ENCODE measurements around the gene HMCES. TPM values are rescaled to one million over a fixed set of nuclear protein-coding genes. Genes with fewer than 3 reads are reported as not detected.

HMCES gene
- total and polyA plus RNA-seq, 2 of the 13 experiments (the other 11 are each of a cell fraction or from before 2014, with no cell fraction given): 16.1 to 37.5 TPM

DNA sequence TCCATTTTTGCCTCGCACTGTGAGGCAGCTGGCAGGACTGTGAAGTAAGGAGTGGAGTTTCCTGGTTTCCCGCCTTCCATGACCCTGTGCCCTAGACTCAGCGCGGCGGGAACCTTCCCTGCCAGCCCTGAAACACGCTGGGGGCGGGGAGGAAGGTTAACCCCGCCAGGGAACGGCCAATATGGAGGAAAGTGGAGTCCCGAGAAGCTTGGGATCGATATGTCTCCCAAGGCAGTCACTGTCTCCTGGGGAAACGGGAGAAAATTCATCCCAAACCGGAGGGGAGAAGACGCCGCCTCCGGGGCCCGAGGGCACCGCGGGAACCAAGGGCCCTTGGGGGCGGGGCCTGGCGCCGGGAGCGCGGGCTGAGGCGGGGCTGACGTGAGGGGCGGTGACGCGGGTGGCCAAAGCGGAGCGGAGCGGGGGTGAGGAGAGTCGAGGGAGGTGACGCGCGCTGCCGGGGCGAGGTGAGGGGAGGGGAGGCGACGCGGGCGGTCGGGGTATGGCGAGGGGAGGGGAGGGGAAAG, at the start of gene HMCES (continued):
- TF ChIP-seq ZSCAN29 (CRISPR knock-in tag; conservative IDR thresholded peaks at IDR 0.05) (peak; percentile 41; the same call in 1 of the 2 replicates), MBD4 (IDR thresholded peaks at IDR 0.05; ENCODE audit: borderline replicate concordance, low read length) (no peak), ZNF556 (CRISPR knock-in tag; IDR thresholded peaks at IDR 0.05; ENCODE audit: borderline replicate concordance) (peak; percentile 58; the same call in 1 of the 2 replicates), ZNF543 (CRISPR knock-in tag; IDR thresholded peaks at IDR 0.05) (no peak), KAT7 (CRISPR knock-in tag; IDR thresholded peaks at IDR 0.05; ENCODE audit: borderline replicate concordance) (no peak; the same call in 1 of the 2 replicates), CBFB (CRISPR knock-in tag; IDR thresholded peaks at IDR 0.05) (0 out of 2 replicates have a peak, but pooled peaks have one; percentile 10), NCOA1 (CRISPR knock-in tag; IDR thresholded peaks at IDR 0.05) (no peak), U2AF1 (optimal IDR thresholded peaks at IDR 0.05; ENCODE audit: low read depth, low read length) (no peak), ZNF746 (CRISPR knock-in tag; IDR thresholded peaks at IDR 0.05) (peak; percentile 82), ZBTB33 (CRISPR knock-in tag; IDR thresholded peaks at IDR 0.05) (peak; percentile 54; the same call in 1 of the 2 replicates), ARID3A (IDR thresholded peaks at IDR 0.05; ENCODE audit: low read depth, low read length) (no peak), ZNF205 (CRISPR knock-in tag; IDR thresholded peaks at IDR 0.05) (no peak), MAFF (IDR thresholded peaks at IDR 0.05; ENCODE audit: low read depth, low read length) (no peak), GATA4 (IDR thresholded peaks at IDR 0.05; ENCODE audit: borderline replicate concordance, low read depth) (no peak)
- TF ChIP-seq, protein P1, sequence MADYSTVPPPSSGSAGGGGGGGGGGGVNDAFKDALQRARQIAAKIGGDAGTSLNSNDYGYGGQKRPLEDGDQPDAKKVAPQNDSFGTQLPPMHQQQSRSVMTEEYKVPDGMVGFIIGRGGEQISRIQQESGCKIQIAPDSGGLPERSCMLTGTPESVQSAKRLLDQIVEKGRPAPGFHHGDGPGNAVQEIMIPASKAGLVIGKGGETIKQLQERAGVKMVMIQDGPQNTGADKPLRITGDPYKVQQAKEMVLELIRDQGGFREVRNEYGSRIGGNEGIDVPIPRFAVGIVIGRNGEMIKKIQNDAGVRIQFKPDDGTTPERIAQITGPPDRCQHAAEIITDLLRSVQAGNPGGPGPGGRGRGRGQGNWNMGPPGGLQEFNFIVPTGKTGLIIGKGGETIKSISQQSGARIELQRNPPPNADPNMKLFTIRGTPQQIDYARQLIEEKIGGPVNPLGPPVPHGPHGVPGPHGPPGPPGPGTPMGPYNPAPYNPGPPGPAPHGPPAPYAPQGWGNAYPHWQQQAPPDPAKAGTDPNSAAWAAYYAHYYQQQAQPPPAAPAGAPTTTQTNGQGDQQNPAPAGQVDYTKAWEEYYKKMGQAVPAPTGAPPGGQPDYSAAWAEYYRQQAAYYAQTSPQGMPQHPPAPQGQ (CRISPR knock-in tag; IDR thresholded peaks at IDR 0.05; ENCODE audit: borderline replicate concordance): no peak
- TF ChIP-seq, protein P2, sequence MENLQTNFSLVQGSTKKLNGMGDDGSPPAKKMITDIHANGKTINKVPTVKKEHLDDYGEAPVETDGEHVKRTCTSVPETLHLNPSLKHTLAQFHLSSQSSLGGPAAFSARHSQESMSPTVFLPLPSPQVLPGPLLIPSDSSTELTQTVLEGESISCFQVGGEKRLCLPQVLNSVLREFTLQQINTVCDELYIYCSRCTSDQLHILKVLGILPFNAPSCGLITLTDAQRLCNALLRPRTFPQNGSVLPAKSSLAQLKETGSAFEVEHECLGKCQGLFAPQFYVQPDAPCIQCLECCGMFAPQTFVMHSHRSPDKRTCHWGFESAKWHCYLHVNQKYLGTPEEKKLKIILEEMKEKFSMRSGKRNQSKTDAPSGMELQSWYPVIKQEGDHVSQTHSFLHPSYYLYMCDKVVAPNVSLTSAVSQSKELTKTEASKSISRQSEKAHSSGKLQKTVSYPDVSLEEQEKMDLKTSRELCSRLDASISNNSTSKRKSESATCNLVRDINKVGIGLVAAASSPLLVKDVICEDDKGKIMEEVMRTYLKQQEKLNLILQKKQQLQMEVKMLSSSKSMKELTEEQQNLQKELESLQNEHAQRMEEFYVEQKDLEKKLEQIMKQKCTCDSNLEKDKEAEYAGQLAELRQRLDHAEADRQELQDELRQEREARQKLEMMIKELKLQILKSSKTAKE (CRISPR knock-in tag; IDR thresholded peaks at IDR 0.05; ENCODE audit: borderline replicate concordance): no peak
- TF ChIP-seq, protein P3, sequence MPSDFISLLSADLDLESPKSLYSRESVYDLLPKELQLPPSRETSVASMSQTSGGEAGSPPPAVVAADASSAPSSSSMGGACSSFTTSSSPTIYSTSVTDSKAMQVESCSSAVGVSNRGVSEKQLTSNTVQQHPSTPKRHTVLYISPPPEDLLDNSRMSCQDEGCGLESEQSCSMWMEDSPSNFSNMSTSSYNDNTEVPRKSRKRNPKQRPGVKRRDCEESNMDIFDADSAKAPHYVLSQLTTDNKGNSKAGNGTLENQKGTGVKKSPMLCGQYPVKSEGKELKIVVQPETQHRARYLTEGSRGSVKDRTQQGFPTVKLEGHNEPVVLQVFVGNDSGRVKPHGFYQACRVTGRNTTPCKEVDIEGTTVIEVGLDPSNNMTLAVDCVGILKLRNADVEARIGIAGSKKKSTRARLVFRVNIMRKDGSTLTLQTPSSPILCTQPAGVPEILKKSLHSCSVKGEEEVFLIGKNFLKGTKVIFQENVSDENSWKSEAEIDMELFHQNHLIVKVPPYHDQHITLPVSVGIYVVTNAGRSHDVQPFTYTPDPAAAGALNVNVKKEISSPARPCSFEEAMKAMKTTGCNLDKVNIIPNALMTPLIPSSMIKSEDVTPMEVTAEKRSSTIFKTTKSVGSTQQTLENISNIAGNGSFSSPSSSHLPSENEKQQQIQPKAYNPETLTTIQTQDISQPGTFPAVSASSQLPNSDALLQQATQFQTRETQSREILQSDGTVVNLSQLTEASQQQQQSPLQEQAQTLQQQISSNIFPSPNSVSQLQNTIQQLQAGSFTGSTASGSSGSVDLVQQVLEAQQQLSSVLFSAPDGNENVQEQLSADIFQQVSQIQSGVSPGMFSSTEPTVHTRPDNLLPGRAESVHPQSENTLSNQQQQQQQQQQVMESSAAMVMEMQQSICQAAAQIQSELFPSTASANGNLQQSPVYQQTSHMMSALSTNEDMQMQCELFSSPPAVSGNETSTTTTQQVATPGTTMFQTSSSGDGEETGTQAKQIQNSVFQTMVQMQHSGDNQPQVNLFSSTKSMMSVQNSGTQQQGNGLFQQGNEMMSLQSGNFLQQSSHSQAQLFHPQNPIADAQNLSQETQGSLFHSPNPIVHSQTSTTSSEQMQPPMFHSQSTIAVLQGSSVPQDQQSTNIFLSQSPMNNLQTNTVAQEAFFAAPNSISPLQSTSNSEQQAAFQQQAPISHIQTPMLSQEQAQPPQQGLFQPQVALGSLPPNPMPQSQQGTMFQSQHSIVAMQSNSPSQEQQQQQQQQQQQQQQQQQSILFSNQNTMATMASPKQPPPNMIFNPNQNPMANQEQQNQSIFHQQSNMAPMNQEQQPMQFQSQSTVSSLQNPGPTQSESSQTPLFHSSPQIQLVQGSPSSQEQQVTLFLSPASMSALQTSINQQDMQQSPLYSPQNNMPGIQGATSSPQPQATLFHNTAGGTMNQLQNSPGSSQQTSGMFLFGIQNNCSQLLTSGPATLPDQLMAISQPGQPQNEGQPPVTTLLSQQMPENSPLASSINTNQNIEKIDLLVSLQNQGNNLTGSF (CRISPR knock-in tag; IDR thresholded peaks at IDR 0.05): no peak
